Activated gamma-delta T cell treated with Interleukin-2 at 50 U/mL for 16 hours (primary cell): ENCODE measurements around the gene PCDH11Y.
"Not testable (repeated sequence)": the region's sequence is repeated elsewhere in the genome, so short reads cannot be mapped to it uniquely, and the experiment has no call there.

Experiments
- DNase-seq: peaks from one replicate; pipeline ENCODE4 v3.0.0-alpha.2; 2020

The PCDH11Y gene

GRCh38 chrY:5000057-5000456, at the start of gene PCDH11Y:
Gene PCDH11Y, plus strand, starts transcription at chrY:5000296. Its CDS starts 56,804 bp downstream, at chrY:5057100.
- not testable (repeated sequence) for DNase-seq

GRCh38 chrY:4967894-4968293, 32.2 kb upstream of the PCDH11Y start:
- DNase-seq, result not testable (repeated sequence)

GRCh38 chrY:4991743-4992400, 8.2 kb upstream of the PCDH11Y start:
- DNase-seq, result not testable (repeated sequence)

- not testable (repeated sequence) for DNase-seq
Observed at GRCh38 chrY:4994892-4995291, 5.2 kb upstream of the PCDH11Y start.

- not testable (repeated sequence) for DNase-seq
Observed at GRCh38 chrY:5002476-5003184, 2.5 kb downstream of the PCDH11Y start.

GRCh38 chrY:5038972-5039523, 39.0 kb downstream of the PCDH11Y start:
- DNase-seq, result not testable (repeated sequence)

- not testable (repeated sequence) for DNase-seq
Observed at GRCh38 chrY:5083017-5083416, 82.9 kb downstream of the PCDH11Y start.

GRCh38 chrY:5182998-5183397, 182.9 kb downstream of the PCDH11Y start:
- not testable (repeated sequence) for DNase-seq

GRCh38 chrY:5215116-5215515, 215.0 kb downstream of the PCDH11Y start:
- not testable (repeated sequence) for DNase-seq

GRCh38 chrY:5324931-5325330, 324.8 kb downstream of the PCDH11Y start:
- not testable (repeated sequence) for DNase-seq

GRCh38 chrY:5342220-5342619, 342.1 kb downstream of the PCDH11Y start:
- DNase-seq, result not testable (repeated sequence)

GRCh38 chrY:5543705-5544104, 543.6 kb downstream of the PCDH11Y start:
- DNase-seq, result not testable (repeated sequence)

- not testable (repeated sequence) for DNase-seq
Observed at GRCh38 chrY:5638589-5638988, 638.5 kb downstream of the PCDH11Y start.

- not testable (repeated sequence) for DNase-seq
Observed at GRCh38 chrY:5679265-5679664, 679.2 kb downstream of the PCDH11Y start.

- not testable (repeated sequence) for DNase-seq
Observed at GRCh38 chrY:5708727-5709126, 708.6 kb downstream of the PCDH11Y start.

GRCh38 chrY:5709788-5710381, 709.8 kb downstream of the PCDH11Y start:
- not testable (repeated sequence) for DNase-seq

- not testable (repeated sequence) for DNase-seq
Observed at GRCh38 chrY:5761403-5761802, 761.3 kb downstream of the PCDH11Y start.

GRCh38 chrY:5776485-5776884, 776.4 kb downstream of the PCDH11Y start:
- DNase-seq, result not testable (repeated sequence)
